Gastrocnemius medialis (tissue), 4 donors: Measurements from ENCODE around the gene UGT1A5. TPM values are rescaled to one million over a fixed set of nuclear protein-coding genes. Genes with fewer than 3 reads are reported as not detected.

Source experiments
- ATAC-seq, 2 donors: fragments of 150-250 bp; one replicate each; pipeline ENCODE4 v1.9.1; 2016
- DNase-seq, 2 donors: peaks; one replicate each; pipeline ENCODE4 v3.0.0-alpha.2; 2019
- H3K27ac ChIP-seq, 4 donors: fragments of 200-600 bp; sonication (generic); 1 replicate in 1 of 4; 2 replicates in 3 of 4; pipeline ENCODE4 v1.5.1; 2016 to 2018; ENCODE audit warnings: mild to moderate bottlenecking in 2 of 4, moderate library complexity in 1 of 4
- H3K27me3 ChIP-seq, 3 donors: fragments of 200-600 bp; sonication (generic) in 2 of 3; 1 replicate in 1 of 3; 2 replicates in 2 of 3; pipeline versions ENCODE4 v1.5.1 to v1.6.0; 2016 to 2019; ENCODE audit warnings: mild to moderate bottlenecking in 1 of 3, moderate library complexity in 1 of 3
- H3K36me3 ChIP-seq, 2 donors: fragments of 200-600 bp; sonication (generic) in 1 of 2; one replicate each; pipeline ENCODE4 v1.5.1; 2017 to 2018
- H3K4me1 ChIP-seq, 2 donors: fragments of 200-600 bp; sonication (generic) in 1 of 2; one replicate each; pipeline ENCODE4 v1.5.1; 2016 to 2017; ENCODE audit warnings: mild to moderate bottlenecking in 2 of 2
- H3K4me3 ChIP-seq, 4 donors: fragments of 200-600 bp; sonication (generic) in 3 of 4; 1 replicate in 1 of 4; 2 replicates in 3 of 4; pipeline ENCODE4 v1.5.1; 2016 to 2019; ENCODE audit warnings: mild to moderate bottlenecking in 2 of 4
- H3K9me3 ChIP-seq, 3 donors: fragments of 200-600 bp; sonication (generic) in 2 of 3; 1 replicate in 1 of 3; 2 replicates in 2 of 3; pipeline ENCODE4 v1.5.1; 2016 to 2019
- POLR2A ChIP-seq, 2 donors: fragments of 450-650 bp; IDR thresholded peaks; one replicate each; pipeline ENCODE4 v1.6.1; 2017; ENCODE audit warnings: antibody characterized with exemption in 2 of 2, mild to moderate bottlenecking in 2 of 2, moderate library complexity in 2 of 2
- in situ Hi-C, 4 donors: fragments of 200-750 bp; cut with MboI; loops; one replicate each; pipeline versions ENCODE4 v1.15.0 to v1.8.0; 2017; ENCODE audit warnings: low sequenced_read_pairs in 4 of 4
- intact Hi-C: fragments of 100-400 bp; cut with DNase I; formaldehyde crosslinking; loops from one replicate; pipeline ENCODE4 v1.15.1; 2023; ENCODE audit warnings: low total_unique reads
- total RNA-seq, 4 donors: library from RNA; depleted of rRNA; stranded (reverse); fragments of >200 nt; gene quantifications; one replicate each; pipeline versions ENCODE4 v1.1.0 to v1.2.3, GENCODE V29; 2016
- TF ChIP-seq, protein P1 (sequence below), 5 experiments: fragments of 450-650 bp in 3 of 5; fragments of 200-600 bp in 2 of 5; sonication (generic) in 2 of 5; IDR thresholded peaks in 4 of 5; conservative IDR thresholded peaks in 1 of 5; 1 replicate in 4 of 5; 2 replicates in 1 of 5; pipeline ENCODE4 v1.5.1; 2016 to 2019; ENCODE audit warnings: antibody characterized with exemption in 5 of 5, mild to moderate bottlenecking in 3 of 5, moderate library complexity in 3 of 5

UGT1A5 gene
- total RNA-seq, 4 donors from 2014 or later, result not detected

DNA sequence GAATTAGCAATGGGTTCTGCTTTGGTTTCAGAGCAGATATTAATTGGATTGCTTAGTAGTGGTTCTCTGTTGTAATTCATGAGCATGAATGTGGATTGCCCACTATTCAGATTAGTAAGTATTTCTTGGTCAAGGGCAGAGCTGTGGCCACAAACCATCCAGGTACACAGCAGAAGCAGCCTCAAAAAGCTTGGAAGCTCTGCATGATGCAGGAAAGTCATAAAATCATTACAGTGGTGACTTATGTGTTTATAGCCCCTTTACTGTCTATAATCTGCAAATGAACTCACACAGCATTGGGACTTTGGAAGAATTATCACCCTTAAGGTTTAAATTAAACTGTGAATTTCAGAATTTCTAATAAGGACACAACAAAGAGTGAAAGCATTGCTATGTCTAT is 45.4 kb downstream of the UGT1A5 start:
- H3K27me3 ChIP-seq, result no peaks in the 10 kb centered on the region
- no peak overlapping the region for H3K27ac ChIP-seq
- intact Hi-C loops, result no loop called here
- no peak overlapping the region for H3K4me3 ChIP-seq
- no peaks in the 10 kb centered on the region for H3K4me1 ChIP-seq
- ATAC-seq (no peak), DNase-seq (no peak)
- in situ Hi-C loops, result no loop called here
- TF ChIP-seq POLR2A (IDR thresholded peaks at IDR 0.05), result no peak
- no peaks in the 10 kb centered on the region for H3K36me3 ChIP-seq
- no peaks in the 10 kb centered on the region for H3K9me3 ChIP-seq

DNA sequence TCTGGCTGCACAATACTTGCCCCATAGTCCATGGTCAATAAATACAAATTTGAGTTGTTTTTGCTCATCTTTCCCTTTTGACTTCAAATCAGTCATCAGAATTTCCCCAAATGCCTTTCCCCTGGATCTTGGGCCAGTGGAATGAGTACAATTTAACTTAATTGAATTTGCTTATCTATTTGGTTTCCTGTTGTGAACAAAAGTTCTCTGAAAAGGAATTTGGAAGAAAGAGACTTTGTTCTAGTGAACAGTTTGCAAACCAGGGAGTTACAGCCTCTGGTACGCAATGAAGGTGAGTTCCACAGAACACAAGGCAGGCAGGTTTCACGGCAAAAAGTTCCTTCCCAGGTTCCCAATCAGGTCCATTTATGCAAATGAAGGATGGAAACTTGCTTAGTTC is 46.1 kb downstream of the UGT1A5 start:
- ATAC-seq (no peak), DNase-seq (no peak)
- TF ChIP-seq, protein P1, sequence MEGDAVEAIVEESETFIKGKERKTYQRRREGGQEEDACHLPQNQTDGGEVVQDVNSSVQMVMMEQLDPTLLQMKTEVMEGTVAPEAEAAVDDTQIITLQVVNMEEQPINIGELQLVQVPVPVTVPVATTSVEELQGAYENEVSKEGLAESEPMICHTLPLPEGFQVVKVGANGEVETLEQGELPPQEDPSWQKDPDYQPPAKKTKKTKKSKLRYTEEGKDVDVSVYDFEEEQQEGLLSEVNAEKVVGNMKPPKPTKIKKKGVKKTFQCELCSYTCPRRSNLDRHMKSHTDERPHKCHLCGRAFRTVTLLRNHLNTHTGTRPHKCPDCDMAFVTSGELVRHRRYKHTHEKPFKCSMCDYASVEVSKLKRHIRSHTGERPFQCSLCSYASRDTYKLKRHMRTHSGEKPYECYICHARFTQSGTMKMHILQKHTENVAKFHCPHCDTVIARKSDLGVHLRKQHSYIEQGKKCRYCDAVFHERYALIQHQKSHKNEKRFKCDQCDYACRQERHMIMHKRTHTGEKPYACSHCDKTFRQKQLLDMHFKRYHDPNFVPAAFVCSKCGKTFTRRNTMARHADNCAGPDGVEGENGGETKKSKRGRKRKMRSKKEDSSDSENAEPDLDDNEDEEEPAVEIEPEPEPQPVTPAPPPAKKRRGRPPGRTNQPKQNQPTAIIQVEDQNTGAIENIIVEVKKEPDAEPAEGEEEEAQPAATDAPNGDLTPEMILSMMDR (IDR thresholded peaks at IDR 0.05 in 4 of 5, conservative IDR thresholded peaks at IDR 0.05 in 1 of 5), result no peak
- no peak for TF ChIP-seq POLR2A (IDR thresholded peaks at IDR 0.05)
- Histone ChIP-seq H3K27me3 (no peaks in the 10 kb centered on the region), H3K4me3 (no peak overlapping the region), H3K4me1 (no peaks in the 10 kb centered on the region), H3K9me3 (no peaks in the 10 kb centered on the region), H3K27ac (no peak overlapping the region), H3K36me3 (no peaks in the 10 kb centered on the region)
- in situ Hi-C loops (no loop called here), intact Hi-C loops (no loop called here)

DNA sequence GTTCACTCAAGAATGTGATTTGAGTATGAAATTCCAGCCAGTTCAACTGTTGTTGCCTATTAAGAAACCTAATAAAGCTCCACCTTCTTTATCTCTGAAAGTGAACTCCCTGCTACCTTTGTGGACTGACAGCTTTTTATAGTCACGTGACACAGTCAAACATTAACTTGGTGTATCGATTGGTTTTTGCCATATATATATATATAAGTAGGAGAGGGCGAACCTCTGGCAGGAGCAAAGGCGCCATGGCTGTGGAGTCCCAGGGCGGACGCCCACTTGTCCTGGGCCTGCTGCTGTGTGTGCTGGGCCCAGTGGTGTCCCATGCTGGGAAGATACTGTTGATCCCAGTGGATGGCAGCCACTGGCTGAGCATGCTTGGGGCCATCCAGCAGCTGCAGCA is 47.3 kb downstream of the UGT1A5 start, which contains the start of gene UGT1A1:
UGT1A1 (plus strand) TSS at position 228 of the 400 bp plus-strand sequence; CDS start at position 246, 18 bp downstream.
- TF ChIP-seq, protein P1 (IDR thresholded peaks at IDR 0.05 in 4 of 5, conservative IDR thresholded peaks at IDR 0.05 in 1 of 5), result no peak
- TF ChIP-seq POLR2A (IDR thresholded peaks at IDR 0.05), result no peak
- no peak within 1 kb of the TSS for H3K27ac ChIP-seq
- ATAC-seq (no peak), DNase-seq (no peak)
- intact Hi-C loops (no loop called here), in situ Hi-C loops (no loop called here)
- H3K9me3 ChIP-seq, result no peaks in the 10 kb centered on the region
- H3K4me1 ChIP-seq, result no peaks in the 10 kb centered on the region
- no peaks in the 10 kb centered on the region for H3K27me3 ChIP-seq
- no peak within 1 kb of the TSS for H3K4me3 ChIP-seq
- no peaks in the 10 kb centered on the region for H3K36me3 ChIP-seq

DNA sequence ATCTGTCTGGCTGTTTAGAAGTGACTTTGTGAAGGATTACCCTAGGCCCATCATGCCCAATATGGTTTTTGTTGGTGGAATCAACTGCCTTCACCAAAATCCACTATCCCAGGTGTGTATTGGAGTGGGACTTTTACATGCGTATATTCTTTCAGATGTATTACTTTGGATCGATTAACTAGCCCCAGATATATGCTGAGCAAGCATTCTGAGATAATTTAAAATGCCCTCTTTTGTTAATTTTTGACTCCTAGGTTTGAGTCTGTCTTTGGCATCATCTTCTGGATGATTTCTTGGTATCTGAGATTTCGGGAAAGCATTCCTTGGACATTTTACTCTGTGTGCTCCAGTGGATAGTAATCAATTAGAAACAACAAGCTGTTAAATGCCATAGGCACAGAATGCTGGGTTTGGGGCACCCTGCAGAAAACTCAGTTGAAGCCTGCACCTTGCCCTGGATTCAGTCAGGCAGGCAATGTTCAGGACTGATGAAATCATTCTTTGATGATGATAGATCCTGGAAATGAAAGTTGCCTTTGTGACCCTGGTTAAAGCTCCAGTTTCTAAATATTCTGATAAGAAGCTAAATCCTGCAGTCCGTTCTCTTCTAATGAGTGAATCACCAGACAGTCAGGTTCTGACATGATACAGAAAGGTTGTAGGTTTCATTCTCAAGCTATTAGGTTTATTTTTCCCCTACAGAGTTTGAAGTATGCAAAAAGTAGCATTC is 48.5 kb downstream of the UGT1A5 start:
- Histone ChIP-seq H3K9me3 (no peaks in the 10 kb centered on the region), H3K27me3 (no peaks in the 10 kb centered on the region), H3K27ac (no peak overlapping the region), H3K36me3 (no peaks in the 10 kb centered on the region), H3K4me3 (no peak overlapping the region), H3K4me1 (no peaks in the 10 kb centered on the region)
- in situ Hi-C loops (no loop called here), intact Hi-C loops (no loop called here)
- ATAC-seq (no peak), DNase-seq (no peak)
- TF ChIP-seq, protein P1 (IDR thresholded peaks at IDR 0.05 in 4 of 5, conservative IDR thresholded peaks at IDR 0.05 in 1 of 5), result no peak
- TF ChIP-seq POLR2A (IDR thresholded peaks at IDR 0.05), result no peak

DNA sequence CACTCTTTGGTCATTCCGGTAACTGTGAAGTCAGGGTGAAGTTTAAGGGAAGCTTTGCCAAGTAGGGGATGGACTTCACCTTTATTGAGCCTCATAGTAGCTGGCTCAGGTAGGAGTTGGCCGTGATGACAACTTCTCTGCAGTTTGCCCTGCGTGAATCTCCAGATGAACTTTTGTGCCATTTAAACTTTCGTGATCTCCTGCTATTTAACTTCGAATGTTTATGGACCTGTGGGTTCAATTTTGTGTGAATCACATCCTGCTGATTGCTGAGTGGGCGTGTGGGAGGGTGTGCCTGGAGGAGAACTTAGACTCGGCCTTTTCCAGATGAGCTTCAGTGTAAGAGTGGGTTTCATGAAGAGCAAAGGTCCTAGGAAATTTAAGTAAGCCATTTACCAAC is 51.6 kb downstream of the UGT1A5 start:
- no peak overlapping the region for H3K4me3 ChIP-seq
- TF ChIP-seq POLR2A (IDR thresholded peaks at IDR 0.05), result no peak
- TF ChIP-seq, protein P1 (IDR thresholded peaks at IDR 0.05 in 4 of 5, conservative IDR thresholded peaks at IDR 0.05 in 1 of 5), result no peak
- peaks cover 0 to 2% (median 0%) of the 10 kb centered on the region in 3 donors for H3K27me3 ChIP-seq
- no peaks in the 10 kb centered on the region for H3K4me1 ChIP-seq
- ATAC-seq, result no peak
- H3K36me3 ChIP-seq, result no peaks in the 10 kb centered on the region
- no peak overlapping the region for H3K27ac ChIP-seq
- DNase-seq, result no peak
- in situ Hi-C loops (no loop called here), intact Hi-C loops (no loop called here)
- H3K9me3 ChIP-seq, result no peaks in the 10 kb centered on the region
